Measurements from ENCODE around the gene NACAD.

Gene NACAD, protein sequence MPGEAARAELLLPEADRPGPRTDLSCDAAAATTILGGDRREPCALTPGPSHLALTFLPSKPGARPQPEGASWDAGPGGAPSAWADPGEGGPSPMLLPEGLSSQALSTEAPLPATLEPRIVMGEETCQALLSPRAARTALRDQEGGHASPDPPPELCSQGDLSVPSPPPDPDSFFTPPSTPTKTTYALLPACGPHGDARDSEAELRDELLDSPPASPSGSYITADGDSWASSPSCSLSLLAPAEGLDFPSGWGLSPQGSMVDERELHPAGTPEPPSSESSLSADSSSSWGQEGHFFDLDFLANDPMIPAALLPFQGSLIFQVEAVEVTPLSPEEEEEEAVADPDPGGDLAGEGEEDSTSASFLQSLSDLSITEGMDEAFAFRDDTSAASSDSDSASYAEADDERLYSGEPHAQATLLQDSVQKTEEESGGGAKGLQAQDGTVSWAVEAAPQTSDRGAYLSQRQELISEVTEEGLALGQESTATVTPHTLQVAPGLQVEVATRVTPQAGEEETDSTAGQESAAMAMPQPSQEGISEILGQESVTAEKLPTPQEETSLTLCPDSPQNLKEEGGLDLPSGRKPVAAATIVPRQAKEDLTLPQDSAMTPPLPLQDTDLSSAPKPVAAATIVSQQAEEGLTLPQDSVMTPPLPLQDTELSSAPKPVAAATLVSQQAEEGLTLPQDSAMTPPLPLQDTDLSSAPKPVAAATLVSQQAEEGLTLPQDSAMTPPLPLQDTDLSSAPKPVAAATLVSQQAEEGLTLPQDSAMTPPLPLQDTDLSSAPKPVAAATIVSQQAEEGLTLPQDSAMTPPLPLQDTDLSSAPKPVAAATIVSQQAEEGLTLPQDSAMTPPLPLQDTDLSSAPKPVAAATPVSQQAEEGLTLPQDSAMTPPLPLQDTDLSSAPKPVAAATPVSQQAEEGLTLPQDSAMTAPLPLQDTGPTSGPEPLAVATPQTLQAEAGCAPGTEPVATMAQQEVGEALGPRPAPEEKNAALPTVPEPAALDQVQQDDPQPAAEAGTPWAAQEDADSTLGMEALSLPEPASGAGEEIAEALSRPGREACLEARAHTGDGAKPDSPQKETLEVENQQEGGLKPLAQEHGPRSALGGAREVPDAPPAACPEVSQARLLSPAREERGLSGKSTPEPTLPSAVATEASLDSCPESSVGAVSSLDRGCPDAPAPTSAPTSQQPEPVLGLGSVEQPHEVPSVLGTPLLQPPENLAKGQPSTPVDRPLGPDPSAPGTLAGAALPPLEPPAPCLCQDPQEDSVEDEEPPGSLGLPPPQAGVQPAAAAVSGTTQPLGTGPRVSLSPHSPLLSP (N-terminal part only)

DNA sequence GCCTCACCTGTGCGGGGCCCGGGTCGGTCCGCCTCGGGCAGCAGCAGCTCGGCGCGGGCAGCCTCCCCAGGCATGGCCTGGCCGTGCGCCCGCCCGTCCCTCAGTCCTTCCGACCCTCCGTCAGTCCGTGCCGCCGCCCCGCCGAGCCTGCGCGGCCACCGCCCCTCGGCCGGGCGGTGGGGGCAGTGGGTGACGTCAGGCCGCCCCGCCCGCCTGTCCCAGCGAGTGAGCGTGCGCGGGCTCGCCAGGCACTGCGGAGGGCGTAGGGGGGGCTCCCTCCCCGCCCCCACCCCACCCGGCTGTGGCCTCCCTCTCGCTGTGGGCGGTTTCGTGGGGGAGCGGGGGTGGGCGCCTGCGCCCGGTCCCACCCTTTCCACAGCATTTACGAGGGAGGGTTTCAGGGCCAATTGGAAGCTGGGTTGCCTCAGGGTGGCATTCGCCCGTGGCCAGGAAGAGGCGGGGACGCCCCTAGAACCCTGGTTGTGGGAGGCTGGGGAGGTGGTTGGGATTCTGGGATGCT is at the start of gene NACAD:
Gene NACAD, minus strand, starts transcription at position 149 of the 520 bp plus-strand sequence. Its CDS starts 75 bp downstream, at position 74.
- DNase-seq = no peak

DNA sequence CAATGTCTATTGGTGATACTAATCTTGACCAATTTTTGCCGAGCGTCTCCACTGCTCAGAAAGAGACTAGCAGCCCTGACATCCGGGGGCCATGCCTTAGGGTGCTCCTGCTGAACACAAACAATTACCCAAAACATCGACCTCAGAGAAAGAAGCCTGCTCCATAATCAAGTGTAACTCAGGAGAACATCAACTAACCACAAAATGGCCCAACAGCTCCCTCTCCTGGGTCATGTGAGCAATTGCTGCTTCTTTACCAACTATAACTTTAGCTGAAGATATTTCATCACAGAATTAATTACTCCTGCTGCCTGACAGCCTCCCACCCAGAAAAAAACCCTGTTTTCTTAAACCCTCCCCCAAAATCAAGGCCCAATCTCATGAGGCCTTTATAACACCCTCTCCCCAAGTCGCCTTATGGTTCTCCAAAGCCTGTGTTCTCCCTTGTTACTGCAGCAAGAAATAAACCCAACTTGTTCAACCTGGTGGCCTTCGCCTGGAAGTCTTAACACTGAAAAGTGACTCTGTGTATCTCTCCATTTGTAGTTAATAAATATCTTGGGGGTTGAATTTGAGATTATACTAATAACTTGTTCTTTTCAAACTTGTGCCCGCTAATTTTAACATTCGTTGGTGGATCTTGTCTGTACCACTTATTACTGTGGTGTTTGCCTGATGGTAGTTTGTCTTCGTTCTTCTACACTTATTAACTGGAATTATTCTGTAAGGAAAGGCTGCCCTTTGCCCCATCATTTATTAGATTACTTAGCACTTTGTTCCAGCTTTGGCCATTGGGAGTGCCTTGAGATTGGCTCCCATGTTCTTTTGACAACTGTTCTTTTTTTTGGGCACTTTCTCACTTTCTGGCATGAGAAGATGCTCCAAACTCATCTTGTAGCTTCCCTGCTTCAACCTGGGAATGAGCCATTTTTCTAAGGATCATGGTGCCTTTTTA is 47.6 kb upstream of the NACAD start:
- DNase-seq = peak; percentile 71

DNA sequence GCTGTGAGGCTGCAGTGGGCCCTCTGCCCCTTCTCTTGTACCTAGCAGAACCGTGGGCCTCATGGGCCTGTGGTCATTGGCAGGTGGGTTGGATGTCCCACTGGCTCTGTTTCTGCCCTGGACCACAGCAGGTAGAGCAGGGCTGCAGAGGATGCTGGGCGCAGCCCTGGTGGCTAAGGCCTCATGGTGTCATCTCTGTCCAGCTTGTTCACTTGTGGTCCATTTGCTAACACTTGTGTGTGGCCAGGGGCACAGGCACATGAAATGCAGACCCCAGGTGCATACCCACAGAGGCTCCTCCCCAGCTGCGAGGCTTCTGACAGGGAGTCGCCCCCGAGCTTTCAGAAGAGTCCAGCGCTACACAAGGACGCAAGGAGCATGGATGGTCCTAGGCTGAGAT is 45.1 kb upstream of the NACAD start:
- DNase-seq = no peak

DNA sequence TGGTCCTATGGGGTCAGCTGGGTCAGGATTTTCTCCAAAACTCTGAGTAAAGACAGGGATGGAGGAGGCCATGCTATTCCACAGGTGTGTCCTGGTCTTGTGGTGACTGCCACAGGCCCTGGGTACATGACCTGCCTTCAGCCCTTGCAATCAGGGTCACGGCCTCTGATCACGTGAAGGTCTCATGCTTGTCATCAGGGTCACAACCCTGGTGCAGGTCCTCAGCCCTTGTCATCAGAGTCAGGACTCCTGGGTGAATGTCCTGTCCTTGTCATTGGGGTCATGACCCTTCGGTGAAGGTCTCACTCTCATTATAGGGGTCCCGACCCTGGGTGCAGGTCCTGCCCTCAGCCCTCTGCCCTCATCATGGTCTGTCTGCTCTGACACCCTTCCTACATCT is 44.6 kb upstream of the NACAD start:
- DNase-seq = no peak

DNA sequence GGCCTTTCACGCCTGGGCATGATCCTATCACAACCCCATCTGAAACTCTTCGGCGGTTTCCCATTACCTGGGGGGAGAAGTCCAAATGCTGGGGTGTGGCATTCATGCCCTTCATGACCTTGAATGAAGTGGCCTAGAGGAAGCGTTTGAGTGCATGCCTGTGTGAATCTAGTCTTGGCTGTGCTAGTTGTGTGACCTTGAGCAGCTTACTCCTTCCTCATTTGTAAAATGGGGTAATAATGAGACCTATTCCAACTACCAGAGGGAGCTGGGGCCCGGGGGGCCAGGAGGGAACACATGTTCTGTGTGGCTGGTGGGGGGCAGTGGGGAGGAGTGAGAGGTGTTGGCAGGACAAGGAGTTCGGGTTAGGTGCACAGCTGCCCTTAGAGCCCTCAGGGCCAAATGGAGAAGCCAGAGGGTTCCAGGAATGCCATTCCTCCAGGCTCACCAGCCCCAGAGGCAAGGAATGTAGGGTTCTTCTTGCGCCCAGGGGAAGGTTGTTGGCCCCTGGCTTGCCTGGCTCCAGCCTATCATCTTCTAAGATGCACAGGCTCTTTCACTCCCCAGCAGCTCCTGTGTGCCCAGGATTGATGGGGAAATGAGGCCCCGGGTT is 44.0 kb upstream of the NACAD start:
- no peak for DNase-seq

DNA sequence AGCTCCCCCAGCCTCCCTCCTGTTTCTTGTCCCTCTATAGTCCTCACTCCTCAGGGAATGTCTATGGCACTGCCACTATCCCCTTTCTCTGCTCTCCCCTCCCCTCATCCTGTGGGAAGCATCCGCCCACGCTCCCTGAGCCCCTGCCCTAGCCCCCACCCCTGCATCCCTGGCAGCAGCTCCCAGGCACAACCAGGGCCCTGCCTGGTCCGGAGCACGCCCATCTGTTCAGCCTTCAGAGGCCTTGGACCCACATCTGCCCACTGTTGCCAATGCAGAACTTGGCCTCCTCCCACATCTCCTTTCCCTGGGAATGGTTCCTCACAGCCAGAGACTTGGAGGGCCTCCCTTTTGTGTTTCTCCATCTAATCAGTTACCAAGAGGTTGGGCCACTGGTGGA is 43.1 kb upstream of the NACAD start:
- DNase-seq = no peak

DNA sequence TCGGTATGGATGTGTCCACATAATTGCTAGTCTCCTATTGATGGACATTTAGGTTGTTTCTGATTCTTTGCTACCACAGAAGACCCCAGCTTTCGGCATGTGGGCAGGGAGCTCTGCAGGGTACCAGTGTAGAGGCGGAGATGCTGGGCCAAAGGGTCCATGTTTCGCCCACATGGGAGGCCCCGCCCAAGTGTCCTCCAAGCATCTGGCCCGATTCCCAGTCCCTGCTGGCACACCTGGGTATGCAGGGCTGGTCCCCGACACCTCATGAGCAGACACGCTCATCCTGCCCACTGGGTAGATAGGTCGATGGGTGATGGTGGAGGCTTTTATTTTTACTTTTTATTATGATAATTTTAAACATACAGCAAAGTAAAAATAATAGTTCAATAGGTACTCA is 42.1 kb upstream of the NACAD start:
- DNase-seq = no peak

DNA sequence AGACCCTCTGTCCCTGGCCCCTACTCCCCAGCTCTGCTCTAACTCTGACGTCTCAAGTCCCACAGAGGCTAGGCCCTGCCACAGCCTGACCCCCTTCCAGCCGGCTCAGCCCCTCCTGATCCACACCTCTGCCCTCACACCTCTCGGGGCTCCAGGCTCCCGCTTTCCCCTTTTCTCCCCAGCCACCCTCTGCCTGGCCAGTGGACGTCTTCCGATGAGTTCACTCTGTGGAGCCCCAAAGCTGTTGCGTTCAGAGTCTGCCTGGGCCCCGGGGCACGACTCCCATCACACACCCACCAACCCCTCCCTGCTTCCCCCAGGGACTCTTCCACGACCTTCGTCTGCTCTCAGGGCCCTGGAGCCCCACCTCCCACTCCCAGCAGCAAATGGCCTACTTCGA is 41.1 kb upstream of the NACAD start:
- no peak for DNase-seq

DNA sequence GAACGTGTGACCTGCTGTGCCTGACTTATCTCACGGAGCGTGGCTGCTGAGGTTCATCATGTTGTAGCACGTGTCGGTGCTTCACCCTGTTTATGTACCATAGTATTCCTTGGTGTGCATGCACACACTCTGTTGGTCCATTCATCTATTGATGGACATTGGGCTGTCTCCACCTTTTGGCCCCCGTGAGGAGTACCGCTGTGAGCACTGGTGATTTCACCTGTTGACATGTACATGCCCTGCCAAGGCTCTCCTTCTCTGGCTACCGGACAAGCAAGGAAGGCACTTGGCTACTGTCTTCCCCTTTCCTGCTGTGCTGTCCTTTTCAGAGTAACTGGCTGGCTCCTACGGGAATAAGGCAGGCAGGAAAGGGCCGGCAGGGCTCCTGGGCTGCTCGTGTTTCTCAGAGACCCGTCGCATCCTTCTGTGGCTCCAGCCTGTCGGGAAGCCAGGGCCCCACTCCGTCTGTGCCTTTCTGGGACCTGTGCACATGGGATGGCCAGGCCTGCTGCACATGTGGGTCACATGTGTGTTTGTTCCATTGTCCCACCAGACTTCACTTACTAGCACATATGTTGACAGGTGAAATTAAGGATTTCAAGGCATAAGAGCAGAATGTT is 40.5 kb upstream of the NACAD start:
- DNase-seq = no peak

DNA sequence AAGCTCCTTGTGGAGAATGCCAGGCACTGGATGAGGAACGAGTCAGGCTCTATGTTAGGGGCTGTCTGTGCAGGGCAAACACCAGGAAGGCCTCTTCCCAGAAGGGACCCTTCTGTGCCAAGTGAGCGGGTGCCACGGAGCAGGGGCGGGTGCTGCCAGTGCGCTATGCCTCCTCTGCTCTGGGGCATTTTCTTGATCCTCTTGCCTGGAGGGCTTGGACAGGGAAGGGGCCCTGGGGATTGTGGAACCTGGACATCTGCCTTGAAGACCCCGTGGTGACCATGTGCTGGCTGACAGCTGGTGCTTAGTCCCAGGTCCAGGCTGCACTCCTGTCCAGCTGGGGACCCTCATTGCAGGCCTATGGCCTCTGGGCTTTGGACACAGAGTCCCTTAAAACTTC is 38.2 kb upstream of the NACAD start:
- DNase-seq = no peak

DNA sequence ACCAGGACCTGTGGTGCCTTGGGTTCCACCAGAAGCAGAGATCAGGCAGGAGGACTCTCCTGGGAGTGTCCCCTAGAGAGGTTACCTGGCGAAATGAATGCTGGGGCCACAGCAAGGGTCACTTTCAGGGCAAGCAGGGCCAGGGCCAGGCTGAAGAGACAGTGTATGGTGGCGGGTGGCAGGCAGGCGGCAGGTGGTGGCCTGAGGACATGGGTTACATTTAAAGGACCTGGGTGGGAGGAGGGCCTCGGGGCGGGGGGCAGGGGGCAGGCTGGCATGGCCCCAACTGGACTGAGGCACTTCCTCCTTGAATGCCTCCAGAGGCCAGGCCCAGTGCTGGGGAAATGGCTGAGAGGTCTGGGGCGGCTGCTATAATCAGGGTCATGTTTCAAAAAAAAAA is 37.4 kb upstream of the NACAD start:
- no peak for DNase-seq

DNA sequence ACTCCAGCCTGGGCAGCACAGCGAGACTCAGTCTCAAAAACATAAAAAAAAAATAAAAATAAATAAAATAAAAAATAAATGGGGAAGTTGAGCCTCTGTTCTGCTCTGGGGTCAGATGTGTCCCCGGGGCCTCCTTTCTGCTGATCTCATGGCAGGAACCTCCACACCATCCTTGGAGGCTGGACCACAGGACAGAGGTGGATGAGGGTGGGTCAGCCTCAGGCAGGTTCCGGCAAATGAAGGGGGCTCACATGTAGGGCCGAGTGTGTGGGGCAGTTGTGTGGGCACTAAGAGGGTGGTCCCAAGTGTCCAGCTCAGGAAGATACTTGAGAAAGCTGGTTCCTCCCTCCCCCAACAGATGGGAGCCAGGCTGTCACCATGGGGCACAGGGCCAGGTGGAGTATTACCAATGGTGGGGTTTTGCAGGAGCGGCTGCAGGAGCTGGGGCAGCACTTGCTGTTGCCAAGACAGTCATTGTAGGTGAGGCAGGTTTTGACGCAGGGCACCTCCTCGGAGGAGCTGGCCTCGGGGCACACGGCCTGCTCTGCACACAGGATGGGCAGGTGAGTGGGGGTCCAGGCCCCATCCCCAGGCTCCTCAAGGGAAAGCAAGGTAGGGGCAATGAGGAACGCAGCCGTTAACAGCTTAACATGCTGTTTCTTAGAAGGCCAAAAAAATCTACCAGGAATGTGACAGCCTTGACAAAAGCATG is 36.6 kb upstream of the NACAD start:
- no peak for DNase-seq

DNA sequence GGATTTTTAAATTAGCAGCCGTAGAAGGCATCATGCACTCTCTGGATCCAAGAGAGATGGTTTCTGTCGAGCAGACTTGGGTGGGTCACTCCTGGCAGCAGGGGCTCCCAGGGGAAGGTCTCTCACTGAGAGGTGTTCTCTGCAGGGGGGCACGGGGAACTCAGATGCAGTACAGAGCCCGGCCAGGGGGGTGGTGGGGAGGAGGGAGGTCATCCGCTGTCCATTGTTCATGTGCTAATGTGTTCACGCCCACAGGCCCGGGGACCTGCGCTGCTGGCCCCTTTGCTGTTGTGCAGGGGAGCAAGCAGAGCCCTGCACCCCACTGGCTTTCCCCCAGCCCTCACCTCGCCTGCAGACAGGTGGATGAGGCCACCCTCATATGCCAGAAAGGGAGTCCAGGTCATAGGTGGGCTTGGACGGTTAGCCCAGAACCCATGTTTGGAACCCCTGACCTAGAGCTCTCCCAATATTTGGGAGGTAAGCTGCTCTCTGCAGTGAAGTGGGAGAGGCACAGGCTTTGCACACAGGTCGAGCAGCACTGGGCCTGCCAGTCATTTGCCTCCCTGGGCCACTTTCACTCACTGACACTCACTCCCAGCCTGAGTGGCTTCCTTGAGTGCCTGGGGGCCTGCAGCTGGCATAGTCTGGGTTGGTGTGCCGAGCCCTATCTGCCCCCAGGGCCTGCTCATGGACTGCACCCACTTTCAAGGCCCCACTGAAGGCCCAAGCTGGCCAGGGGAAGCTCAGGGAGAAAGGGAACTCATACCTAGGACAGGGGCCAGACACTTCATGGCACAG is 35.3 kb upstream of the NACAD start:
- DNase-seq = no peak

DNA sequence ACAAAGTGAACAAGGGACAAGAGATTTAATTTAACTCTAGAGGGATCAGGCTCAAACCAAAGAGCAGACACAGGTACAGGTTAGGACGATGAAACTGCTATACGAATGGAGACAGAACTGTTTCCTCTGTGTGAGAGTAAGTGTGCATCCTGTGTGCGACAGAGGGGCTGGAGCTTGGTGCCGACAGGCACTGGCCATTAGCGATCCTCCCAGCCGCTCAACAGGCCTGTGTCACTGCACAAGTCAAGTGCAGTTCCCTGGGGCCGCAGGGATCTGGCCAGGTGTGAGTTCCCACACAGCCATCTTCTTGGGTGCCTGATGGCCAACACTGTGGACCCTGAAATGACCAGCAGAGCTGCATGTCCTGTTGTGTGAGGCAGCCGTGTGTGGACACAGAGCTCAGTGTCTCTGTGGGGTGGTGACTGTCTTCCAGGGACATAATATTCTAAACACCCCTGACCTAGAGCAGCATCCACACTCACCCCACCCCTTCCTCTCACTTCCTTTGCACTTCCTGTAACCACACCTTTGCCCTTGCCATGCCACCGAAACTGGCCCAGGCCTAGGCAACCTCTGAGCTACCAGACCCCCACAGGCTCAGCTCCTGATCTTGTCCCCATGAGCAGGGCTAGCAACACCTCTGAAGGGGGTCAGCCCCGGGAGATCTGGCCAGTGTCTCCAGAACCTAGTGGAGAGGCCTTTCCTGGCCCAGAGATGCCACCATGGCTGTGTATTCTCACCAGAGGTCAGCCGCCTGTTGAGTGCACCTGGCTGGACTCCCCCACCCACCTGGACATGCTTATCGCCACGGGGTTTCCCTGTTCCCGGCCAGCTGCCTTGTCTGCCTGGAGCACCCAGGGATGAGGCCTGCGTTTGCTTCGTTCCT is 34.4 kb upstream of the NACAD start:
- DNase-seq = no peak

DNA sequence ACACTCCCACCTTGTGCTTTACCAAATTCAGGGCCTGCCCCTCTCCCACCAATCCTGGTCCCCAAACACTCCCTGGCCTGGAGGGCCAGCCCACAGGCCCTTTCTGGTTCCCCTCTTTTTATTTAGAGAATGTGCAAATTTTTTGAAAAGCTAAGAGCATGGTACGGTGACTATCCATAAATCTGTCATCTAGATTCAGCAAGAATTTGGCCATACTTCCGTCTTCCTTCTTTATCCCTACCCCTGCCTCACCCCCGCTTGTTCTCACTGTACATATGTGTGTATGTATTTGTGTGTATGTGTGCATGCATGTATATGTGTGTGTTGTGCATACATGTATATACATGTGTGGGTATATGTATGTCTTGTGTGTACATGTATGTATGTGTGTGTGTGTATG is 30.8 kb upstream of the NACAD start:
- no peak for DNase-seq

DNA sequence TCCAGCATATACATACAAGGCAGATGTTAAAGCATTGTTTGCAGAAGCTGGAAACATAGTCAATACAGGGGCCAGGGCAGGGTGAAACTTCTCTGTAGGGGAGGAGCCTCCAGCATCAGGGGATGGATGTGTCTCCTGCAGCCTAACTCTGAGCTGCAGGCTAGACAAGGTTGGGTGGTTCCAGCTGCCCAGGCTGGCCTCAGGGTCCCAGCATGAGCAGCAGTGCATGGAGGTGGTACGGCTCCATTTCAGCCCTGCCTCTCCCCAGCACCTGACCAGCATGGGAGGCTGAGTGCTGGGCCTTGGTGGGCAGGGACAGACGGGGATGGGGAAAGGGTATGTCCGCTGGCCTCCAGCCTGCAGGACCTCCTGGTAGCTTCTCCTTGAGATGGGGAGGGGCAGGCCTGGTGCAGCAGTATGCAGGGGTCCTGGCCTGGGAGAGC is 30.1 kb upstream of the NACAD start:
- DNase-seq = no peak

DNA sequence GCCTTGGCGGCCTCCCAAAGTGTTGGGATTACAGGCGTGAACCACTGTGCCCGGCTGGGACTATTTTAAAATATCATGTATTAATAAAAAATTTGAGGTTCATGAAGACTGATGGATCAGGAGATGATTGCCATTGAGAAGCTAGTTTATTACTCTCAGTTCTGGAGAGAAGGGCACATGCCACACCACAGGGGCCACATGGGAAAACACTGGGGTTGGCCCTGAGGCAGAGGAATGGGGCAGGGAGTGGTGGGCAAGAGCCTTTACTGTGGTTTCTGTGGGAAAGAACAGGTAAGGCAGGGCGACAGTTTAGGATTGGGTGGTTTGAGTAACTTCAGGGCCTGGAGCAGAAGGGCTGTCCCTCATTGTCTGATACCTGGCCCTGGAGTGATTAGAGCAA is 29.5 kb upstream of the NACAD start:
- DNase-seq = no peak

DNA sequence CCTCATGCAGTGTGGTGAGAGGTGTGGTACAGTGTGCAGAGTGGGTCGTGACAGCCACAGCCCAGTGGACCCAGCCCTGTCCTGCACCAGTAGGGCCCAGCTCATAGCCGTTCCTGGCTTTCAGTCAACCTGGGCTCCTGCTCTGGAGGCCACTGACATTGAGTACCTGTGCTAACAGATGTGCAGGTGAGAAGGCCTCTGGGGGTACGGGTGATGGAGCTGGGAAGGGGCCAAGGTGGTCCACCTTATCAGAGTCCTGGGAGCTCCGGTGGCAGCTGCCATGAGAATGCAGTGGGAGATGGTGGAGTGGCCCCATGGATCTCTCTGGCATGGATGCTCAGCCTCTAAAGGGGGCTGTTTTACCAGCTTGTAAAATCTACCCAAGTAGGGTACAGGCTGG is 28.8 kb upstream of the NACAD start:
- DNase-seq = no peak

All from NCI-H2227 treated with DMSO at 0.1 percent for 48 hours (cell line).